Stimulated activated CD4-positive, alpha-beta T cell treated with anti-CD3 and anti-CD28 coated beads, Interleukin-12 subunit alpha, Interleukin-12 subunit beta, amount 100 ng/mL, for 4 hours (primary cell): ENCODE results near the gene OSBPL2.

Source experiments
- DNase-seq: peaks from one replicate; pipeline ENCODE4 v3.0.0-alpha.2; 2020

Gene OSBPL2

DNA sequence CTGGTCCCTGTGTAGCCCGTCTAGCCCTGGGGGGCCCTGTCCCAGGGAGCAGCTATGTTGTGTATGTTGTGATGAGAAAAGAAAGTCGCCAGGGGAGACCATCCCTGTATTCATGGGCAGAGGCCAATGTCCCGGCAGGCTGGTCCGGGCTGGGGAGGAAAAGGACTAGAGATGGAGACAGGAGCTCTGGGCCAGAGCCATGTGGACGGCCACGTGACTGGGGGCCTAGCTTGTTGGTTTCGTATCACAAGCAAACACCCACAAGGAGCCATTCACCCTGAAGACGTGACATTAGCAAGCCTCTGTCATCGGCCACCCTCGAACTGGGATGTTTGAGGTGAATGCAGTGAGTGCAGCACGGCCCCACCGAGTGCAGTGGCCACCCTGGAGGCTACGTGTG, 15.3 kb upstream of the OSBPL2 start:
- no peak for DNase-seq

DNA sequence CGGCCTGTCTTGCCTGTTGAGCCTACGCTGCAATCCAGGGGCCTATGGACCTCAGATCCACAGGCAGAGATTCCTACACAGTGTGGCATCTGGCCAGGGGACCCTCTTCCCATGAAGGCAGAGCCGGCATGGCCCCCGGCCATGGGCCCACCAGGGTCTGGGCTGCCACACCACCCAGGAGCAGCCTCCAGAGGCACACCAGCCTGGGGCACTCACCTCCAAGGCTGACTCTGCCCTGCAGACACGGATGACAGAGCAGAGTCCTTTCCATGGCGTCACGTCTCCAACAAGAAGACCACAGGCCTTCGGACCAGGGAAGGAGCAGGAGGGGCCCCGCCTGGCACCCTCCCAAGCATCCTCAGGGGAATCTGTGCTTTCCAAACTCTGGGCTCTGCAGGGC, 14.8 kb upstream of the OSBPL2 start:
- no peak for DNase-seq

DNA sequence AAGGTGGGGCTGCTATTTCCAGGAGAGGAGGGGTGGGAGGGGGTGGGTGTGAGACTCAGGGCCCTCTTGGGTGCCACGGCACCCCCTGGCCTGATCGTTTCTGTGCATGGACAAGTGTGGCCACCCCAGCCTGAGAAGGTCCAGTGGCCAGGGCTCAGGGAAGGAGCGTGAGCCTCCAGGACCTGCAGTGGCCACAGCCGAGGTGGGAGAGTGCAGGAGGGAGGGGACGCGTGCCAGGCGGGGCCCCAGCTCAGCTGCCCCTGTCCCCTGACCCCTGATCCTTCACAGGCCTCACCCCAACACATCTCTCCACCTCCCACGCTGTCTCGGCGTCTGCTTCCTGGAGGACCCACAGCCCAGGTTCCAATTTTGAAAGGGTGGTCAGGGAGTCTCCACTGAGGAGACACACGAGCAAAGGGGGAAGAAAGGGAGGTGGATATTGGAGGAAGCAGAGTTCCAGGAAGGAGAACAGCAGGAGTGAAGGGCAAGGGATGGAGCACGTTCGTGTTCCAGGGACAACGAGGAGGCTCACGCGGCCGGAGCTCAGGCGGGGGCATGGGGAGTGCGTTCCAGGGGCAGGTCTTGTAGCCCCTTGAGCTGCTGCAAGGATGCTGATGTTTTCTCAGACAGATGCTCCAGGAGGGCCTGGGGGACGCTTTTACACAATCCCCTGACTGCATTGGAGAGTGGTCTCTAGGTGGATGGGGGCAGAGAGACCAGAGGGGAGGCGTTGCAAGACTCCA, 14.0 kb upstream of the OSBPL2 start:
- no peak for DNase-seq

DNA sequence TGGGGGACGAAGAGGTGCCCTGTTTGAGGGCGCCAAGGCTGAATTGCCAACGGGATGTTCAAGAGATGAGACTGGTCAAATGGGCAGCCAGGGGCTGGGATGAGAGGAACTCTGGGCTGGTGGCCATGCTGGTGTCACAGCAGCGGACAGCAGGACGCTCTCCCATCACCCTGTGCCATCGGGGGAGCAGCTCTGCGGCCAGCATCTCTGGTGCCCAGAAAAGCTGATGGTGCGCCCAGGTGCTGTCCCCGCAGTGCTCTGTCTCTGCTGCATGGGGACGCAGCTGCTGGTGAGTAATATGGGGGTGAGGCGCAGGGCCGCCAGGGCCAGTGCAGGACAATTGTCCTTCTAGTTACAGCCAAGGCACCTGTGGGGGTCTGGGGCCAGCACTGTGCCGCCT, 13.3 kb upstream of the OSBPL2 start:
- DNase-seq: no peak

DNA sequence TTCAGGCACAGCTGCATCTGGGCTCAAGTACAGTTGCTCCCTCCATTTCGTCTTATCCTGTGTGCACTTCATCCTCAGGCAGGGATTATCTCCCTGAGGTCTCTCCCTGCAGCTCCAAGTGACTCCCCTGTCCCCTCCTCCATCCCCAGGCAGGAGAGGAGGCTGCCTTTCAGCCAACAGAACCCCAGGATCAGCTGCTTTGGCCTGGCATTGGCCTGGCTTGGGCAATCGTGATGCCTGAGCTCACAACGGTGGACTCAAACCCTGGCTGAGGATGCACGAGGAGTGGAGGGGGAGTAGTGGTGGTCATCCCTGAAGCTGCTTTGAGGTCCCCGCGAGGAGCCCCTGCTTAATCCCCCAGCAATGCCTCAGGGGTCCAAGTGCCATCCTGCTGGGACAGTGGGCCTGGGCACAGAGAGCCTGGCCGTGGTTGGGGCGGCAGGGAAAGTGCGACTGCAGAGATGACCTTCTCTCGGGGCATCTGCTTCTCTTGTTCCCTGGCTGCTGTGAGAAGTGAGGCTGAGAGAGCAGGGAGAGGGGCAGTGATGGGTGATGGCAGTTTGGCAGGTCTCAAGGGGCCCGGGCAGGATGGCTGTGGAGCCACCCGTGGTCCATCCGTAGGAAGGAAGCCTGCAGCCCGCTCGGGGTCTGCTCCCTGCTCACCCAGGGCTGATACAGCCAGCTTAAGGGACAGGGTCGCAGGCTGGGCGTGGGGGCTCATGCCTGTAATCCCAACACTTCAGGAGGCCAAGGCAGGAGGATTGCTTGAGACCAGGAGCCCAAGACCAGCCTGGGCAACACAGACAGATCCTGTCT, 12.3 kb upstream of the OSBPL2 start:
- no peak for DNase-seq

DNA sequence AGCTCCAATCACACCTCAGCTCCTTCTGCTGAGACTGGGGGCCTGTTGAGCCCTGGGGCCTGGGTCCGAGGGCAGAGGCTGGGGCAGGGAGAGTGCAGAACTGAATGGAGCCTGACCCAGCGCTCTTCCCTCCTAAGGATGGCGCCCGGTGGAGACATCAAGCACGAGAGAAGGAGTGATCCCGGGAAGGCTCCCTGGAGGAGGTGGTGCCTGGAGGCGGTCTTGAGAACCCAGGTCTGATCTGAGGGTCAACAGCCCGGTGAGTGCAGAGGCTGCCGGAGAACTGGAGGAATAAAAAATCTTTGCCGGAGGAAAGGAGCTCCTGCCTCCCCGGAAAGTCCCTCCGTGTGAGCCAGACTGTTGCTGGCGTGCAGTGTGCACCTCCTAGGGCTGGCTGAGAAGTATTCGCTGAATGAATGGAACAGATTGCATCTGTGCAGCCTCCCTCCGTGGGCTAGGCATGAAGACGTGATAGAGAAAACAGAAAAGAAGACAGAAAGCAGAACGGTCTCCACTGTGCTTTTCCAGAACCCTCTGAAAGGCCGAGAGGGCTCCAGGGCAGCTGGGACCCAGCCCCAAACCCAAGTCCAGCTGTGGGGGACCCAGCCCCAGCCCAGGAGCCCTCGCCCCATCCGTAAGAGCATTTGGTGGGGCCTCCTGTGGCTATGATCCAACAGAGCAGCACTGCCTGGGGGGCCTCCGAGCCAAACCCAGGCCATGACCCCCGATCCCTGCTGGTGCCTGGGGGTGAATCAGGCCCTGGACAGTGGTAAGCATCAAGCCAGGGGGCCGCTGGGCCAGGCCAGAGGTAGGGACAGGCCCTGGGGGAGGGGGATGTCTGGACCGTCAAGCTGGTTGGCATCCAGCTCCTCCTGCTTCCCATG, 11.4 kb upstream of the OSBPL2 start:
- DNase-seq: no peak

DNA sequence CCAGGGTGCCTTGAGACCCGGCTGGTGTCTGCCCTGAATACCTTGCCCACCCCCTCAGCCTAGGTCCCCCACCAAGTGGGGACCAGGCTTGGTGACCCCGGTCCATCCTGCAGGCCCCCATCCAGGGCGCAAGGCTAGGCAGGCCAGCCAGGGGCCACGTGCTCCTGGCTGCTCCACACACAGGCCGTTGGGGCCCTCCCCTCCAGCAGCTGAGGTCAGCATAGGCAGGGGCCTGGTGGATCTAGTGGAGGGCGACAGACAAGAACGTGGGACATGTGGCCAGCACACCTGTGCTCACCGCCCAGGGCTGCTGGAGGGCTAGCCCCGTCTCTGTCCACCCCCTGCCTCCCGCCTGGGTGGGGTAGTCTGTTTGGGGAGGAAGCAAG, 10.7 kb upstream of the OSBPL2 start:
- DNase-seq: no peak

DNA sequence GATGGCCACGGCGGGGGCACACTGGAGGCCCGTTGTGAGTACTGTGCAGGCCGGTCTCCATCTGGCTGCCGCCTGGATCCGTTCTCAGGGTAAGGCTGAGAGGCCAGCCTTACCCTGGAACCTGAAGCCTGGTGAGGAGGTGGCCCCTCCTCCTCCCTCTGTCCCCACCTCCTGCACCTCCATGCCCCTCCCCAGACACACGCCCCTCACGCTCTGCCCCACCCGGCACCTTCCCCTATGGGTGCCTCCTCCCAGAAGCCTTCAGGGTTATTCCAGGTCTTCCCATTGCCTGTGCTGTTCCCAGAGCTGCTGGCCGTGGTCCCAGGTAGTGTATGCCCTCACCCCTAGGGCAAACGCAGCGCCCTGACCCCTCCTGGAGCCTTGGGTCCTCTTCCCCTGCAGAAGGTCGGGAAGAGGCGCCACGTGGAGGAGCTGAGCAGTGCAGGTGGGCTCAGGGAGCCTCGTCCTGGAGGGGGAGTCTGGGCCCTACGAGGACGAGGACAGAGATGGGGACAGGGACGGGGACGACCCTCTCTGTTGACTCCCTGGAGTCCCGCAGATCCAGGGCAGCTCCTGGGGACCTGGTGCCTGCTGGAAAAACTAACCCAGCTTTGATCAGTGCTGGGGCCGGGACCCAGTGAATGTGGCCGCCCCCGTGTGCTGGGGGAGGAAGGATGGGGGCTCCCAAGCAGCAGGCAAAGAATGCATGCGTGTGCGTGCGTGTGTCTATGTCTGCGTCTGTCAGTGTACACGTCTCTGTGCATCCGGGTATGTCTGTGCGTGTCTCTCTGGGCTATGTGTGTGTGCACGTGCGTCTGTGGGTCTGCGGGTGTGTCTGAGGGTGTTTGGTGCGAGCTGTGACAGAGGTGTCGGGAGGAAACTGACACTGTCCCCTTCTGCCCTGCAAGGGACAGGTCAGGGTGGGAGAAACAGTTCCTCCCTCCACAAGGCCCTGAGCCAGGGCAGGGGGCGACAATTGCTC, 10.1 kb upstream of the OSBPL2 start:
- no peak for DNase-seq

DNA sequence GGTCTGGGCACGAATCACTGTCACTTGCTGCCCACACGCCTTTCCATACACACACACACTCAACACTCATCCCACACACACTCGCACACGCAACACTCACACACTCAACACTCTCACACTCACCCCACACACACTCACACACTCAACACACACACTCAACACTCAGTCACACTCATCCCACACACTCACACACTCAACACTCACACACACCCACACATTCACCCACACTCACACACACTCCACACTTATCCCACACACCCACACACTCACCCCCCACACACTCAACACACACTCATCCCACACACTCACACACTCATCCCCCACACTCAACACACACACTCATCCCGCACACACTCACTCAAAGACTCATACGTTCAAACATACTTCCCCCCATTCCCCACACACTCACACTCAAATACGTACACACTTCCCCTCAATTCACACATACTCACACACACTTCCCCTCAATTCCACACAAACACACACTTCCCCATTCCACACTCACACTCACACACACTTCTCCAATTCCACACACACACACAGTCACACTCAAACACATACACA, 9.3 kb upstream of the OSBPL2 start:
- no peak for DNase-seq

DNA sequence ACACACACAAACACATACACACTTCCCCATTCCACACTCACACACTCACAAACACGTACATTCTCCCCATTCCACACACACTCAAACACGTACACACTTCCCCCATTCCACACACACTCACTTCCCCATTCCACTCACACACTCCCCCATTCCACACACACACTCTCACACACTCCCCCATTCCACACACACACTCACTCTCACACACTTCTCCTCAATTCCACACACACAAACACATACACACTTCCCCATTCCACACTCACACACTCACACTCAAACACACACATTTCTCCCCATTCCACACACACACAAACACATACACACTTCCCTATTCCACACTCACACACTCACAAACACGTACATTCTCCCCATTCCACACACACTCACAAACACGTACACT, 8.7 kb upstream of the OSBPL2 start:
- no peak for DNase-seq

DNA sequence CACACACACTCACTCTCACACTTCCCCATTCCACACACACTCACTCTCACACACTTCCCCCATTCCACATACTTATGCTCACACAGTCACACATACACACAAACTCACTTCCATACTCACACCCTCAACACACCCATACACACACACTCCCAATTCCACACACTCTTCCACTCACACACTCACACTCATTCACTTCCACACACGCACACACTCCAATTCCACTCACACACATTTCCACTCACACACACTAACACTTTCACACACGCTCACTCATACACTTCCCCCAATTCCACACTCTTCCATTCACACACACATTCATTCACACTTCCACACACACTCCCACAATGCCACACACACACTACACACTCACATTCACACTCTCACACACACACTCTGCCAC, 8.0 kb upstream of the OSBPL2 start:
- DNase-seq: no peak

DNA sequence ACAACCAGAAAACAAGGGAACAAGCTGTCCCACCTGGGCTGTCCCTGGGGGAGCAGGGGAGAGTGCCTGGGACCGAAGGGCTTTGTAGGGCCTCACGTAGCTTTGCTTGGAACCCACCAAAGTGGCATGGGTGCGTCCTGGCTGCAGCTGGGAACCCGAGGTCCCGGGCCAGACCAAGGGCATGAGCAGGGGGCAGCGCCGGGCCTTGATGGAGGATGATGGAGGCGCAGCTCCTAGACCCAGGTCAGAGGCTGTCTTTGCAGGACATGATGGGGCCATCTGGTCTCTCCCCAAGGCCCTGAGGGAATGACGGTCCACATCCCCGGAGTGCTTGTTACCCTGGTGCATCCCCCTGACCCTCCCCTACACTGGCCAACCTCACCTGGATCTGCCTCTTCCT, 7.6 kb upstream of the OSBPL2 start:
- DNase-seq: no peak

DNA sequence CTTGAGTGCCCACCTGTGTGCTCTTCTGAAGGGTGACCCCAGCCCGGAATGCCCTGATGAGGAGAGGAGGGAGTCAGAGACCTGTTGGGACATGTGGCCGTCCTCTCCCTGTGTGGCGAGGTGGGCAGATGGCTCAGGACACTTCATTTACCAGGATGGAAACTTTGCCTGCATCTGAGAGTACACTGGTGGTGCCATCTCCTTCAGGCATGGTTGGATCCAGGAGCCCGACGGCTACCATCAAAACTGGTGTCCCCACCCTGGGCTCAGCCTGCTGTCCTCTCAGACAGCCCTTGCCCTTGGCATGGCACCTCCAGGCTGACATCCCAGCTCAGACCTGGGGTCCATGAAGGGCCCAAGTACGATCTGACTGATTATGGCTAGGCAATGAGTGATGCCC, 7.0 kb upstream of the OSBPL2 start:
- no peak for DNase-seq

DNA sequence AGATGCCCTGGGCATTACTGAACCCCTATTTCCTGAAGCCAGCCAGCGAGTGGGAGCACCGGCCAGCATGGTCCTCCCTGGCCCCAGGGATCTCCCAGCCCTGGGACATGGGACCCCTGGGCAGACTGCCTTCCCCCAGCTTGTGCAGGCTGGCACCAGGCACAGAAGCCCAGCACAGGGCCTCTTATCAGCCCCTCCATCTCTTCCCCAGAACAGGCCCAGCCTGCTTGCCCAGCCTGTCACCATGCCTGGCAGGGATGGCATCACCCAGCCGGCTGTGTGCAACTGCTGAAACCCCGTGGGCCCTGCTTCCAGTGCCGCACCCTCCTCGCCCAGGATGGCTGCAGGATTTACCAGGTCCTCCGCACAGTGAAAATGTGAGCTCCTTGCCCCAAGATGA, 6.1 kb upstream of the OSBPL2 start:
- DNase-seq: no peak

DNA sequence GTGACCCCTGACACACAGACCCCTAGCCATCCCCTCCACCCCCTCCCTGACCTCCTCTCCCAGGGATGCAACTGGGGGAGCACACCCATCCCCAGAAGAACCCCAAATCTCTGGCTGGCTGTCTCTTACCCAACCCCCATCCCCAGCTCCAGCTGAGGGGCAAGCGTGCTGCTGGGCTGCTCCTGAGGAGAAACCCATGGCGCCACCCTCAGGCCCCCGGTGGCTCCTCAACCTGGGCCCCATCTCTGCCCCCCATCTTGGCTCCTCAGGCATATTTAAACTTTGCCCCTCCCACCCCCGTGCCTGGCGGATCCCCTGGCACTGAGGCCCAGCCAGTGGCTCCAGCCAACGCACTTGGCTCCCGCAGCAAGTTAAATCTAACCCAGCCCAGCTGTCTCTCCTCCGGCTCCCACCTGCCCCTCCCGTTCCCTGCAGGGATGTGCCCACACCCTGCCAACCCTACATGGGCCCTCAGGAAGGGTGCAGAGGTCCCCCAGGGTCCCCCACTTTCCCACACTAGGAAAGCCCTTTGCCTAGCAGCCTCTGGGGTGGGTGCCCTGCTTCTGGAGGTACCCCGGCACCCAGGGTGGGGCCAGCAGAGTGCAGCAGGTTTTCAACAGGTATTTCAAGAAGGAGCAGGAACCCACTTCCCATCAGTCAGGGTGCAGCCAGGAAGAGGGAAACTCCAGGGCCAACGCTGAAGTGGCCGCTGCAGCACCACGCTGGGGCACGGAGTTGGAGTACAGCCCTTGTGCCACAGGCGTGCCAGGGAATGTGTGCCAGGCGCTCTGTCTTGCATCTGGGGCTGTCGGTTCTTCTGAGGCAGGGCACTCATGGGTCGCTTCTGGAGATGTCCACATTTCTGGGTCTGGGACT, 5.3 kb upstream of the OSBPL2 start:
- DNase-seq: no peak

DNA sequence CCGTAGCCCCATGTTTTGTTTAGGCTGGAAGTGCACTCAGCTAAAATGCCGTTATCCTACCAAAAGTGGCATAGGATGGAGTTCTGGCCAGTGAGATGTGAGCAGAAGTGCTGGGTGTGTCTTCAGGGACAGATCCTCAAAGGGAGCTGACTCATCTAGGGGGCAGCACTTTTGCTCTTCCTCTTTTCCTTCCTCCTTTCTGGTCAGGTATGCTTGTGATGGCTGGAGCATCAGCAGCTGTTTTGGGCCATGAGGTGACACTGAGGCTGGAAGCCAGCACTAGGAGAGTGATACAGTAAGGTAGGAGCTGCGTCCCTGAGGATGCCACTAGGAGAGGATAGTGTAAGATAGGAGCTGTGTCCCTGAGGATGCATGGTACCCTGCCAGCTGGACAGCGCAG, 4.6 kb upstream of the OSBPL2 start:
- no peak for DNase-seq

DNA sequence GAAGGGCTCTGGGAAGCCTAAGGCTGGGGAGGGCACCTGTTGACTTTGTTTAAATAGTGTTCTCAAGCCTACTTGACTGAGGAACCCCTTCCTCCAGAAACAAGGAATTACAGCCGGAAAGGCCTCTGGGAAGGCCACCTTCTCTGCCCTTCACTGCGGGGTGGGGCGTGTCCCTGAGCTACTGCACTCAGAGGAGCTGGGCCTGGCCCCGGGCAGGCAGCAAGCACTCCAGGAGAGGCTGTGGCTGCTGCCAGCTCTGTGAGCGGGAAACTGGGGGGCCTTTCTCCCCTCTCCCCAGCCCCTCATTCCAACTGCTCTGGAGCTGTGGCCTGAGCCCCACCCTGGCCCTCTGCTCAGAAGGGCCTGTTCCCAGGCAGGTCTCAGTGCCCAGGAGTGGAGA, 4.0 kb upstream of the OSBPL2 start:
- DNase-seq: no peak

DNA sequence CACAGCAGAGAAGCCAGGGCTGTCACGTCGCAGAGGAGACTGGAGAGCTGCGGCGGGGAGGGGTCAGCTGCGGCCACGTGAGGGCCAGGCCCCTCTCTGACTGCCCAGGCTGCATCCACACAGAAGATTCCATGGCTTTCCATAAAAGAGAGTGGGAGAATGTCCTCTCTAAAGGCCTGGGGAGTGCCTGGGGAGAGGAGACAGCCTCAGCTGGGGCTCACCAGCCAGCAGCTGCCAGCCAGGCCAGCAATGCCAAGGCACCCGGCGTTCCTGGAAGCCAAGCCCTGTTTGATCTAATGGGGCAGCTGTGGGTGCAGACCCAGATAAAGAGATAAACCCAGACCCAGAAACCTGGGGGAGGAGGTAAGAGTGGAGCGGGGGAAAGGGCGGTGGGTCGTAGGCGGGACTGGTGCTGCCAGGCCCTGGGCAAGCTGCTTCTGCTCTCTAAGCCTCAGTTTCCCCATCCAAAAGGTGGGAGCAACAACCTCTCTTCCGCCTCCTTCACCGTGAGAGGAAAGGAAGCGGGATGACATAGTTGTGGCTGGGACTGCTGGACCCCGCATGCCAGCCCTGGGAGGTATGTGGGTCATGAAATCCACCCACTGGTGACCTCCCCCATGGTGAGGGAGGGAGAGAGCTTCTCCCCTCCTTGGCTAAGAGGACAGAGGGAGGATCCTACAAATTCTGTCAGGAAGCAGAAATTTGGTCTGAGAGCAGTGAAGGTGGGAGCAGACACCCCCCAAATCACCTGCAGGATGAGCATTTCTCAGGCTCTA, 3.1 kb upstream of the OSBPL2 start:
- no peak for DNase-seq

DNA sequence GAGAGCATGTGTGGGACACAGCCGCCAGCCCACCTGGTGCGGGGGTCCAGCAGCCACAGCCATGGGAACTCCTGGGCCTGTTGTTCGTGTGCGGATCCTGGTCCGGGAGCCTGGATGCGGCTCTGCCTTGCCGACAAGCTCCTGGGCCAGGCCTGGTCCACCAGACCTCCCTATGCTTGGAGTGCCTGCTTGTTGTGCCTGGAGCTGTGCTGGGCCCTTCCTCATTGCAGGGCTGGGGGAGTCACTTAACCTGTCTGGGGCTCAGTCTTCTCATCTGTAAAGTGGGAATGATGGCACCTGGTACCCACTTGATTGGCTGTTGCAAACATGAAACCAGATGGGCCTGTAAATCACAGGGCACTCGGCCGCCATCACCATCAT, 2.6 kb upstream of the OSBPL2 start:
- DNase-seq: no peak

DNA sequence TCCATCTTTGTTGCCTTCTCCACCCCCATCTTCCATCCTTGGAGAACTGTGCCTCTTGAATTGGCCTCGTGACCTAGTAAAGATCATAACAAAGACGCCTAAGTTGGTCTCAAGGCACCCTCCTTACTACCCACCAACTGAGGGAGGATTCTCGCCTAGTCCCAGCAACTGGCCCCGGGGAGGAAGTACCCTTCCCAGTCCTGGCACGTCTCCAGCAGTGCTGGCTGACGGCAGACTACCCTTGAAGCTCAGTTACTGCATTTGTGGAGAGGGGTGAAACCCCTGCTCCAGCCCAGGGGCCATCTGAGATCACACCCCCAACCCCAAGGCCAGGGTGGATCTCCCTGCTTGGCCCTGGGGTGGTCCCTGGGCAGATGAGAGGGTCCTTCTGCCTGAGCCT, 2.1 kb upstream of the OSBPL2 start:
- DNase-seq: no peak
